ENCODE measurements around the gene ABLIM3.

ABLIM3 gene

DNA sequence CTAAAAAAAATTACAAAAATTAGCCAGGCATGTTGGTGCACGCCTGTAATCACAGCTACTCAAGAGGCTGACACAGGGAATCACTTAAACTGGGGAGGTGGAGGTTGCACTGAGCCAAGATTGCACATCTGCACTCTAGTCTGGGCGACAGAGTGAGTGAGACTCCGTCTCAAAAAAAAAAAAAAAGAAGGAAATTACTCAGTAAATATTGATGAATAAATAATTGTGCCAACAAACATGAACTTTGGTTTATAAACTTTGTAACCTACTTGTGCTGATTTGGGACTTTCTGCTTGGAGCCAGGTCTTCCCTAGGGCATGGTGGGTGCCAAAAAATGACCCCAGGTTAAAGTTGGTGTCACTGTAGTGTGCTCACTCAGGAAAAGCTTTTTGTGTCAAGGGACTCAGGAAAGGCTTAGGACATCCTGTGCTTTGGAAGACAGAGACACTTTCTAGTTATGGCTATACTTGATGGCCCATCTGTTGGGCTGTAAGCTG lies 19.0 kb downstream of the ABLIM3 start:
- Histone ChIP-seq H3K36me3 (ENCODE audit: insufficient read depth, insufficient read length, low read length) (no peaks in the 10 kb centered on the region), H3K9ac (ENCODE audit: insufficient read length, low read depth) (no peak overlapping the region), H3K27me3 (ENCODE audit: insufficient read depth, insufficient read length) (no peaks in the 10 kb centered on the region), H3K4me3 (ENCODE audit: insufficient read length, low read depth) (no peak overlapping the region), H3K9me3 (ENCODE audit: insufficient read depth, low read length) (no peaks in the 10 kb centered on the region), H3K4me1 (ENCODE audit: insufficient read depth, insufficient read length) (no peaks in the 10 kb centered on the region)
- no peak for DNase-seq (ENCODE audit: low read depth, low spot score)
- TF ChIP-seq SUZ12 (IDR thresholded peaks at IDR 0.05; ENCODE audit: extremely low read depth, insufficient read depth, insufficient read length) = no peak
- no peak for TF ChIP-seq ZNF274 (IDR thresholded peaks at IDR 0.05; ENCODE audit: low read depth, low read length)
- no peak for TF ChIP-seq YY1 (IDR thresholded peaks at IDR 0.05; ENCODE audit: insufficient read depth, insufficient read length)

GRCh38 chr5:149161026-149161687 lies 19.9 kb downstream of the ABLIM3 start:
- Histone ChIP-seq H3K27me3 (ENCODE audit: insufficient read depth, insufficient read length) (no peaks in the 10 kb centered on the region), H3K9ac (ENCODE audit: insufficient read length, low read depth) (no peak overlapping the region), H3K9me3 (ENCODE audit: insufficient read depth, low read length) (no peaks in the 10 kb centered on the region), H3K36me3 (ENCODE audit: insufficient read depth, insufficient read length, low read length) (no peaks in the 10 kb centered on the region), H3K4me3 (ENCODE audit: insufficient read length, low read depth) (no peak overlapping the region), H3K4me1 (ENCODE audit: insufficient read depth, insufficient read length) (no peaks in the 10 kb centered on the region)
- DNase-seq (ENCODE audit: low read depth, low spot score) = no peak
- no peak for TF ChIP-seq SUZ12 (IDR thresholded peaks at IDR 0.05; ENCODE audit: extremely low read depth, insufficient read depth, insufficient read length)
- no peak for TF ChIP-seq YY1 (IDR thresholded peaks at IDR 0.05; ENCODE audit: insufficient read depth, insufficient read length)
- no peak for TF ChIP-seq ZNF274 (IDR thresholded peaks at IDR 0.05; ENCODE audit: low read depth, low read length)

GRCh38 chr5:149161850-149162249 lies 20.6 kb downstream of the ABLIM3 start:
- TF ChIP-seq ZNF274 (IDR thresholded peaks at IDR 0.05; ENCODE audit: low read depth, low read length) (no peak), YY1 (IDR thresholded peaks at IDR 0.05; ENCODE audit: insufficient read depth, insufficient read length) (no peak), SUZ12 (IDR thresholded peaks at IDR 0.05; ENCODE audit: extremely low read depth, insufficient read depth, insufficient read length) (no peak)
- H3K4me3 ChIP-seq (ENCODE audit: insufficient read length, low read depth) = no peak overlapping the region
- H3K9ac ChIP-seq (ENCODE audit: insufficient read length, low read depth) = no peak overlapping the region
- DNase-seq (ENCODE audit: low read depth, low spot score) = no peak
- no peaks in the 10 kb centered on the region for H3K27me3 ChIP-seq (ENCODE audit: insufficient read depth, insufficient read length)
- H3K9me3 ChIP-seq (ENCODE audit: insufficient read depth, low read length) = no peaks in the 10 kb centered on the region
- H3K36me3 ChIP-seq (ENCODE audit: insufficient read depth, insufficient read length, low read length) = no peaks in the 10 kb centered on the region
- H3K4me1 ChIP-seq (ENCODE audit: insufficient read depth, insufficient read length) = no peaks in the 10 kb centered on the region

DNA sequence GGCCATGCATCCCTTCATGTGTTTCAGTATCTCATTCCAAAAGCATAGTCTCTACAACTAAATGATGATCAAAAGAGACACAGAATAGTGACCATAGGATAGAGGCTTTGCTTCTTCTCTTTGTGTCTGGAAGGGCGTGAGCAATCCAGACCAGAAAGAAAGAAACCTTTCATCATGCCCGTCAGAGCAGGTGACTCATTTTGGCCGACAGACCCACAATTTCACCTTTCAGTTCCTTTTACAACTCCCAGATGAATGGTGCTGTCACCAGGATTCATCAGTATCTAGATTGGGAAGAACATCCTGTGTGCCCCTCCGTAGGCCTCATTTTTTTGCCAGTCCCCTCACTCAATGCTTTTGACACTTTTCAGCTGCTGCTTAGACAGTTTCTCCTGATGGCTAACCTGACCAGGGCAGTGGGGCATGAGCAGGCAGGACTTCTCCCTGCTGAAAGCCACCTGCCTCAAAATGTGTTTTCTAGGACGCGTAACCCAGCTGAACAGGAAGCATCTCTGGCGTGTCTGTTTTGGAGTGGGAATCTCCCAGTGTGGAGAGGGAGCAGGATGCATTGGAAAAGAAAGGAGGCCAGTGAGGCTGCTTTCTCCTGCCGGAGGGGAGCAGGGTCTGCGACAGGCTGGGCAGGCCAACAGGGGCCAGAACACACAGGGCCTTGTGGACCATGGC lies 21.2 kb downstream of the ABLIM3 start:
- no peak for DNase-seq (ENCODE audit: low read depth, low spot score)

GRCh38 chr5:149164731-149165130 lies 23.4 kb downstream of the ABLIM3 start:
- H3K9me3 ChIP-seq (ENCODE audit: insufficient read depth, low read length) = no peaks in the 10 kb centered on the region
- DNase-seq (ENCODE audit: low read depth, low spot score) = no peak
- no peaks in the 10 kb centered on the region for H3K36me3 ChIP-seq (ENCODE audit: insufficient read depth, insufficient read length, low read length)
- no peak overlapping the region for H3K9ac ChIP-seq (ENCODE audit: insufficient read length, low read depth)
- no peak overlapping the region for H3K4me3 ChIP-seq (ENCODE audit: insufficient read length, low read depth)
- no peaks in the 10 kb centered on the region for H3K27me3 ChIP-seq (ENCODE audit: insufficient read depth, insufficient read length)
- H3K4me1 ChIP-seq (ENCODE audit: insufficient read depth, insufficient read length) = no peaks in the 10 kb centered on the region
- no peak for TF ChIP-seq ZNF274 (IDR thresholded peaks at IDR 0.05; ENCODE audit: low read depth, low read length)
- TF ChIP-seq SUZ12 (IDR thresholded peaks at IDR 0.05; ENCODE audit: extremely low read depth, insufficient read depth, insufficient read length) = no peak
- no peak for TF ChIP-seq YY1 (IDR thresholded peaks at IDR 0.05; ENCODE audit: insufficient read depth, insufficient read length)

More for the DNA sequence above, 21.2 kb downstream of the ABLIM3 start:
- Histone ChIP-seq H3K9ac (ENCODE audit: insufficient read length, low read depth) (no peak overlapping the region), H3K4me1 (ENCODE audit: insufficient read depth, insufficient read length) (no peaks in the 10 kb centered on the region), H3K4me3 (ENCODE audit: insufficient read length, low read depth) (no peak overlapping the region), H3K27me3 (ENCODE audit: insufficient read depth, insufficient read length) (no peaks in the 10 kb centered on the region), H3K36me3 (ENCODE audit: insufficient read depth, insufficient read length, low read length) (no peaks in the 10 kb centered on the region), H3K9me3 (ENCODE audit: insufficient read depth, low read length) (no peaks in the 10 kb centered on the region)
- no peak for TF ChIP-seq SUZ12 (IDR thresholded peaks at IDR 0.05; ENCODE audit: extremely low read depth, insufficient read depth, insufficient read length)
- TF ChIP-seq YY1 (IDR thresholded peaks at IDR 0.05; ENCODE audit: insufficient read depth, insufficient read length) = no peak
- TF ChIP-seq ZNF274 (IDR thresholded peaks at IDR 0.05; ENCODE audit: low read depth, low read length) = no peak

- TF ChIP-seq ZNF274 (IDR thresholded peaks at IDR 0.05; ENCODE audit: low read depth, low read length) (no peak), YY1 (IDR thresholded peaks at IDR 0.05; ENCODE audit: insufficient read depth, insufficient read length) (no peak), SUZ12 (IDR thresholded peaks at IDR 0.05; ENCODE audit: extremely low read depth, insufficient read depth, insufficient read length) (no peak)
- H3K4me3 ChIP-seq (ENCODE audit: insufficient read length, low read depth) = no peak overlapping the region
- no peaks in the 10 kb centered on the region for H3K4me1 ChIP-seq (ENCODE audit: insufficient read depth, insufficient read length)
- H3K9me3 ChIP-seq (ENCODE audit: insufficient read depth, low read length) = no peaks in the 10 kb centered on the region
- no peaks in the 10 kb centered on the region for H3K27me3 ChIP-seq (ENCODE audit: insufficient read depth, insufficient read length)
- H3K9ac ChIP-seq (ENCODE audit: insufficient read length, low read depth) = no peak overlapping the region
- no peaks in the 10 kb centered on the region for H3K36me3 ChIP-seq (ENCODE audit: insufficient read depth, insufficient read length, low read length)
- no peak for DNase-seq (ENCODE audit: low read depth, low spot score)
Observed at GRCh38 chr5:149166128-149166527, 24.8 kb downstream of the ABLIM3 start.

GRCh38 chr5:149166591-149167100 lies 25.4 kb downstream of the ABLIM3 start:
- Histone ChIP-seq H3K4me1 (ENCODE audit: insufficient read depth, insufficient read length) (no peaks in the 10 kb centered on the region), H3K4me3 (ENCODE audit: insufficient read length, low read depth) (no peak overlapping the region), H3K9me3 (ENCODE audit: insufficient read depth, low read length) (no peaks in the 10 kb centered on the region), H3K36me3 (ENCODE audit: insufficient read depth, insufficient read length, low read length) (no peaks in the 10 kb centered on the region), H3K27me3 (ENCODE audit: insufficient read depth, insufficient read length) (no peaks in the 10 kb centered on the region), H3K9ac (ENCODE audit: insufficient read length, low read depth) (no peak overlapping the region)
- TF ChIP-seq SUZ12 (IDR thresholded peaks at IDR 0.05; ENCODE audit: extremely low read depth, insufficient read depth, insufficient read length) = no peak
- TF ChIP-seq YY1 (IDR thresholded peaks at IDR 0.05; ENCODE audit: insufficient read depth, insufficient read length) = no peak
- TF ChIP-seq ZNF274 (IDR thresholded peaks at IDR 0.05; ENCODE audit: low read depth, low read length) = no peak
- no peak for DNase-seq (ENCODE audit: low read depth, low spot score)
